Pancreas (tissue), 10 donors: Measurements from ENCODE around the gene TANK. TPM values are rescaled to one million over a fixed set of nuclear protein-coding genes. Genes with fewer than 3 reads are reported as not detected.

Experiments used
- ATAC-seq, 4 donors: fragments of 200-7000 bp; cut with Tn5 transposase; one replicate each; pipeline versions ENCODE4 v1.8.0 to v1.9.1; 2020; ENCODE audit warnings: mild to moderate bottlenecking in 4 of 4, moderate library complexity in 4 of 4
- DNase-seq, 6 donors: peaks; one replicate each; pipeline ENCODE4 v3.0.0-alpha.2; 2020
- FAIRE-seq: peaks from 2 replicates; lab custom pipeline; 2012; peaks lifted over from hg19 to GRCh38; lab: Jason Lieb, UNC
- H3K27ac ChIP-seq, 4 donors: fragments of 200-600 bp; sonication (generic); 1 replicate in 3 of 4; 2 replicates in 1 of 4; pipeline versions ENCODE4 v1.5.0 to v1.8.0; 2020
- H3K27me3 ChIP-seq, 4 donors: fragments of 200-600 bp; one replicate each; pipeline ENCODE4 v1.8.0; 2021
- H3K36me3 ChIP-seq, 3 donors: fragments of 200-600 bp; sonication (generic) in 1 of 3; one replicate each; pipeline versions ENCODE4 v1.5.0 to v1.8.0; 2020 to 2021
- H3K4me1 ChIP-seq, 3 donors: fragments of 200-600 bp; one replicate each; pipeline ENCODE4 v1.8.0; 2021
- H3K4me3 ChIP-seq, 4 donors: fragments of 200-600 bp; sonication (generic) in 2 of 4; one replicate each; pipeline versions ENCODE4 v1.5.0 to v1.8.0; 2020 to 2021
- H3K9me3 ChIP-seq, 4 donors: fragments of 200-600 bp; one replicate each; pipeline ENCODE4 v1.8.0; 2021
- WGBS, 2 donors: extraction: QIAGEN DNeasy Blood & Tissue Kit; methylation state at CpG; one replicate each; pipeline ENCODE4 v1.1.7; 2013; 5-methylcytosine and 5-hydroxymethylcytosine counted together
- intact Hi-C, 3 donors: fragments of 100-400 bp; cut with DNase I; formaldehyde crosslinking; loops; one replicate each; pipeline versions ENCODE4 v1.11.1 to v1.14.2; 2022
- polyA plus RNA-seq, 2 donors: library from polyadenylated mRNA; stranded (reverse); fragments of 200-250 nt; gene quantifications; one replicate each; pipeline ENCODE4 v1.2.3, GENCODE V29; 2013
- total RNA-seq, 6 donors: library from RNA; stranded (reverse); fragmentation: NEBNext Ultra II Directional in 4 of 6; extraction: Animal tissue kit (Norgen Biotek cat#: 25700) in 4 of 6; gene quantifications; one replicate each; pipeline versions ENCODE4 v1.2.1 to v1.2.4, GENCODE V29; 2021 to 2023
- TF ChIP-seq, protein P1 (sequence below), 4 donors: fragments of 200-600 bp; sonication (generic) in 3 of 4; IDR thresholded peaks; one replicate each; pipeline versions ENCODE4 v1.5.0 to v1.8.0; 2021; ENCODE audit warnings: antibody characterized with exemption in 4 of 4
- donor health status: healthy with polysubstance abuse.
- donor health status: DM: no; HTN: no; CAD: no; lungs with moderate emphysema.
- donor health status: DM: no; HTN: no; CAD: no.
- donor health status: control.
- donor health status: control.
- donor health status: Bipolar disorder and iron deficiency.
- donor health status: DM: yes; HTN: yes; CAD: no.
- donor health status: DM: no; HTN: no; CAD: no.
- donor health status: DM: no; HTN: no; CAD: no.
- donor health status: DM: yes; HTN: yes; CAD: no.

The TANK gene
- total and polyA plus RNA-seq, 8 donors, result 10.9 to 30.3 (median 16.0) TPM

DNA sequence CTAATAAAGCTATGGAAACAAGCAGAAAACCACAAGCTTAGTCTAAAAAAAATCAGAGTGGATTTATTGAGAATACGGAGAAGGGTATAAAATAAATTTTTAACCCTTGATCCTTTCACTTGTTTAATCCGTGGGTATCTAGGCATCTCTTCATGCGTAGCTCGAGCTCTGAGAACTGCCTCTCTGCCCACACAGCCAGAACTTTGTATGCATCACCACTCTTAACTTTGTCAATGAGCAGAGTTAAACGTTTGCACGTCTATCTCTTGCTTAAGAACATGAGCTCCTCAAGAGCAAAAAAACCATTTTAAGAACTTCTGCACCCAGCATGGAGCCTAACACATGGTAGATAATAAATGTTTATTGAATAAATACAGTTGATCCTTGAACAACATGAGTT, 26.9 kb upstream of the TANK start:
- DNase-seq (no peak), ATAC-seq (no peak), FAIRE-seq (no peak)
- Histone ChIP-seq H3K9me3 (no peaks in the 10 kb centered on the region), H3K27me3 (no peaks in the 10 kb centered on the region), H3K36me3 (no peaks in the 10 kb centered on the region), H3K4me3 (no peak overlapping the region), H3K27ac (no peak overlapping the region), H3K4me1 (peaks cover 0 to 16% (median 12%) of the 10 kb centered on the region in 3 donors)
- intact Hi-C loops, result no loop called here
- 82 to 88% methylated on average over 6 of the region's 6 CpGs for WGBS, 2 donors
- TF ChIP-seq, protein P1, sequence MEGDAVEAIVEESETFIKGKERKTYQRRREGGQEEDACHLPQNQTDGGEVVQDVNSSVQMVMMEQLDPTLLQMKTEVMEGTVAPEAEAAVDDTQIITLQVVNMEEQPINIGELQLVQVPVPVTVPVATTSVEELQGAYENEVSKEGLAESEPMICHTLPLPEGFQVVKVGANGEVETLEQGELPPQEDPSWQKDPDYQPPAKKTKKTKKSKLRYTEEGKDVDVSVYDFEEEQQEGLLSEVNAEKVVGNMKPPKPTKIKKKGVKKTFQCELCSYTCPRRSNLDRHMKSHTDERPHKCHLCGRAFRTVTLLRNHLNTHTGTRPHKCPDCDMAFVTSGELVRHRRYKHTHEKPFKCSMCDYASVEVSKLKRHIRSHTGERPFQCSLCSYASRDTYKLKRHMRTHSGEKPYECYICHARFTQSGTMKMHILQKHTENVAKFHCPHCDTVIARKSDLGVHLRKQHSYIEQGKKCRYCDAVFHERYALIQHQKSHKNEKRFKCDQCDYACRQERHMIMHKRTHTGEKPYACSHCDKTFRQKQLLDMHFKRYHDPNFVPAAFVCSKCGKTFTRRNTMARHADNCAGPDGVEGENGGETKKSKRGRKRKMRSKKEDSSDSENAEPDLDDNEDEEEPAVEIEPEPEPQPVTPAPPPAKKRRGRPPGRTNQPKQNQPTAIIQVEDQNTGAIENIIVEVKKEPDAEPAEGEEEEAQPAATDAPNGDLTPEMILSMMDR (IDR thresholded peaks at IDR 0.05), result no peak

DNA sequence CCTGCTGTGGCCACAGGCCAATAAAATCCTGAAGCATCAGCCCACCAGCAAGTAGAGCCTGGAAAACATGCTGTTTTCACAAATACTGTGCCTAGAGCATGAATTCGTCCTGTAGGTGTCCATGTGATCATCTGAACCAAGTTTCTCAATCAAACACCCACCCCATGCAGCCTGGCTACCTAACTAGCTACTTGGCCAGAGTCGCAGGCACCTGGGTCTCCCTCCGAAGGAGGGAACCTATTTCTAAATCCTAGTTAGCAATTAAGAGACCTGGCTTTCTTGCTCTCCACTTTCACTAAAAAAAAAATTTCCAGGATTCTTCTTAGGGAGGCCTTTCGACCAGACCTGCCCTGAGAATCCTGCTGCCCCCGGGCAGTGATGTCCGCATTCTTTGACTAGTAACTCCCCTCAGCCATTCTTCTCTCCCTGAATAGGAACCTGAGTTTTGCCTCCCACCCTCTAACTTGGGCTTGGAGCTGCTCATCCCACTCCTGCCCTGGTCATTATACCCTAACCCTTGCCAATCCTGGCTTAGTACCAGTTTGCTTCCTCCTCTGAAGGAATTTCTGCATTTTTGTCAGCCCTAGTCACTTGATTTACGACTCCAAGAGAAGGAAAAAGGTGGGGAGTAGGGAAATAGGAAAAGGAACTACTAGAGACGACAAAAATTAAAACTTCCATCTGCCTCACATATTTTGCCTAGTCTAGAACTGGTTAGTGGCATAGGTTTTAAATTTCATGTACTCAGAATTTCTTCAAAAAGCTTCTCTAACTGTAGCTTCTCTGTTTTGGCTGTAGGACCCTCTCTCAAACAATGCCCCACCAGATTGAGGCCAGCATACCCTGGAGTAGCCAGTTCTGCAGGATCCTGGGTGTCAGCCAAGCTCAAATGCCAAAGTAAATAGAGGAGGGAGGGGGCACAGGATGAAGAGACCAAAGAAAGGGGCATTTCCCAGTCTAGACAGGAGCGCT, 25.4 kb upstream of the TANK start:
- no peaks in the 10 kb centered on the region for H3K27me3 ChIP-seq
- ATAC-seq, result peak; percentile 59 to 86 (median 76)
- FAIRE-seq, result no peak
- no peaks in the 10 kb centered on the region for H3K36me3 ChIP-seq
- H3K9me3 ChIP-seq, result no peaks in the 10 kb centered on the region
- H3K4me1 ChIP-seq, result peaks cover 0 to 27% (median 16%) of the 10 kb centered on the region in 3 donors
- H3K27ac ChIP-seq, result peak overlapping the region in 2 of 4 donors; percentile 44 to 69
- TF ChIP-seq, protein P1 (IDR thresholded peaks at IDR 0.05), result no peak
- no peak overlapping the region for H3K4me3 ChIP-seq
- peak in 4 of 6 donors; percentile 23 to 54 (median 30) for DNase-seq
- intact Hi-C loops, result no loop called here
- WGBS, 2 donors, result 39 to 45% methylated on average over 9 of the region's 9 CpGs

DNA sequence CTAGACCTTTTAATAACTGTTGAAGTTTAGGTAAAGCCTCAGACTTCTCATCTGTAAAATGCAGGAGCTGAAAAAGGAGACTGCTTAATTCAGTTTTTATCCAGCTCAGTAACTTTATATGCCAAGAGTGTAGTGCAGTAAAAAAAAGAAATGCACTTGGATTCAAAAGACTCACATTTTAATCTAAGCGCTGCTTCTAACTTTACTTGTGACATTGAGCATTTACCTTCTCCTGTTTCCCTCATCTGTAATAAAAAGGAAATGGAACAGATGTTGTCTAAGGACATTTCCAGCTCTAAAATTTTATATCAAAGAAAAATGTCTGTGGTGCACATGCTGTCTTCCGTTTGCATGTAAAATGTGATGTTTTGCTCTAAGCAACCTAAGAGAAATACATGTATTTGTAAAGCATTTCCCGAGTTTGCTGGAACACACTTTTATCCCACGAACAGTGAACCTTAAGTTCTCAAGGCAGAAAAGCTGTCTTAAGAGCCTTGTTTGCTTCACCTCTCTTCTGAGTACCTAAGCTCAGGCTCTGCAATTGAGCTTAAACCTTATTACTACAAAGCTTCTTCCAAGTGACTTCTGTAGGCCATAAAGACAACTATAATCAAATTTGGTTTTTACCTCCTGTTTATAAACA, 24.2 kb upstream of the TANK start:
- Histone ChIP-seq H3K4me3 (no peak overlapping the region), H3K27ac (peak overlapping the region in 2 of 4 donors; percentile 48 to 69), H3K27me3 (no peaks in the 10 kb centered on the region), H3K4me1 (peaks cover 0 to 27% (median 16%) of the 10 kb centered on the region in 3 donors), H3K9me3 (no peaks in the 10 kb centered on the region), H3K36me3 (no peaks in the 10 kb centered on the region)
- no peak for FAIRE-seq
- no peak for DNase-seq
- TF ChIP-seq, protein P1 (IDR thresholded peaks at IDR 0.05), result no peak
- no peak for ATAC-seq
- WGBS, 2 donors, result 60 to 71% methylated on average over 4 of the region's 4 CpGs
- intact Hi-C loops, result no loop called here

DNA sequence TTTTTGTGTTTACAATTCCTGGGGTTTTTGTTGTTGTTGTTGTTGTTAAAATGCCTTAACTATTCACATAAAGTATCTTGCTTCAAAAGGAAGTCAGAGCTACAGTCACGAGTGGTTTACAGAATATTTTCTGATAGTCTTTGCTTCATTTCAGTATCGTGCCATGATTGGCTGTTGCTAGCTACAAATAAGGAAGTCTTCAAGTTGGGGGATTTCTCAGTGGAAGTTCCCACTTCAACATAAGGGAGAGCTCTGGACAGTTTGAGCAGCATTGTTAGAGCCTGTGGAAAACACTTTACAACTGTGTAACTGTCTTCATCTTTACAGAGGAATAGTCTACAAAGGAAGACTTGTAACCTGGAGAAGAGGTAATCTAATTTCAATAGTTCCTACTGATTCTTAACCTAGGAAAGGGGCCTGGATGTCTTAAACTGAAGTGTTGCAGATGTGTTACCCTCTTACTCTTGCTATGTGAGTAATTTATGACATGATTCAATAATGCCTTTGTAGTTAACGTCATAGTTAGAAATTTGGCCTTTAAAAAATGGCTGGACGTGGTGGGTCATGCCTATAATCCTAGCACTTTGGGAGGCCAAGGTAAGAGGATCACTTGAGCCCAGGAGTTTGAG, 23.4 kb upstream of the TANK start:
- H3K27me3 ChIP-seq, result no peaks in the 10 kb centered on the region
- 58 to 61% methylated on average over 4 of the region's 4 CpGs for WGBS, 2 donors
- peak overlapping the region in 2 of 4 donors; percentile 48 to 69 for H3K27ac ChIP-seq
- H3K9me3 ChIP-seq, result no peaks in the 10 kb centered on the region
- H3K4me3 ChIP-seq, result peak overlapping the region in 1 of 4 donors; percentile 11
- no peaks in the 10 kb centered on the region for H3K36me3 ChIP-seq
- TF ChIP-seq, protein P1 (IDR thresholded peaks at IDR 0.05), result no peak
- DNase-seq (no peak), ATAC-seq (peak in 3 of 4 donors; percentile 34 to 79 (median 78)), FAIRE-seq (peak; percentile 43)
- H3K4me1 ChIP-seq, result peaks cover 0 to 27% (median 16%) of the 10 kb centered on the region in 3 donors
- intact Hi-C loops, result no loop called here
